HEK293 (cell line): Measurements from ENCODE around the gene MLX.

Source experiments
- HIC1 ChIP-seq: fragments of 450-650 bp; formaldehyde crosslinking; IDR thresholded peaks from 2 replicates; pipeline ENCODE4 v1.5.1; 2016; ENCODE audit warnings: missing biosample characterization, missing genetic modification characterization
- KLF17 ChIP-seq: fragments of 450-650 bp; formaldehyde crosslinking; IDR thresholded peaks from 2 replicates; pipeline ENCODE4 v1.5.1; 2016; ENCODE audit warnings: missing biosample characterization, missing genetic modification characterization
- KLF9 ChIP-seq: fragments of 450-650 bp; formaldehyde crosslinking; IDR thresholded peaks from 2 replicates; pipeline ENCODE4 v1.5.1; 2016; ENCODE audit warnings: missing biosample characterization, missing genetic modification characterization, low read depth
- REST ChIP-seq: fragments of 450-650 bp; formaldehyde crosslinking; IDR thresholded peaks from 2 replicates; pipeline ENCODE4 v1.5.1; 2016; ENCODE audit warnings: missing biosample characterization, missing genetic modification characterization
- SP2 ChIP-seq: fragments of 450-650 bp; formaldehyde crosslinking; IDR thresholded peaks from 2 replicates; pipeline ENCODE4 v1.5.1; 2016; ENCODE audit warnings: missing biosample characterization, missing genetic modification characterization
- ZBTB1 ChIP-seq: fragments of 450-650 bp; formaldehyde crosslinking; IDR thresholded peaks from 2 replicates; pipeline ENCODE4 v1.5.1; 2016; ENCODE audit warnings: missing biosample characterization, missing genetic modification characterization
- ZBTB21 ChIP-seq: fragments of 450-650 bp; formaldehyde crosslinking; IDR thresholded peaks from 2 replicates; pipeline ENCODE4 v1.5.1; 2017; ENCODE audit warnings: missing biosample characterization, missing genetic modification characterization
- ZBTB44 ChIP-seq: fragments of 450-650 bp; IDR thresholded peaks from 2 replicates; pipeline ENCODE4 v1.5.1; 2018; ENCODE audit warnings: missing biosample characterization, mild to moderate bottlenecking, missing genetic modification characterization
- ZFHX2 ChIP-seq: fragments of 450-650 bp; formaldehyde crosslinking; conservative IDR thresholded peaks from 2 replicates; pipeline ENCODE4 v1.5.1; 2016; ENCODE audit warnings: missing biosample characterization, missing genetic modification characterization
- ZNF146 ChIP-seq: fragments of 450-650 bp; formaldehyde crosslinking; IDR thresholded peaks from 2 replicates; pipeline ENCODE4 v1.5.1; 2016; ENCODE audit warnings: missing biosample characterization, missing genetic modification characterization
- ZNF155 ChIP-seq: fragments of 450-650 bp; formaldehyde crosslinking; IDR thresholded peaks from 2 replicates; pipeline ENCODE4 v1.5.1; 2016; ENCODE audit warnings: missing biosample characterization, missing genetic modification characterization
- ZNF157 ChIP-seq: fragments of 450-650 bp; formaldehyde crosslinking; IDR thresholded peaks from 2 replicates; pipeline ENCODE4 v1.5.1; 2016; ENCODE audit warnings: missing biosample characterization, missing genetic modification characterization
- ZNF501 ChIP-seq: fragments of 450-650 bp; formaldehyde crosslinking; IDR thresholded peaks from 2 replicates; pipeline ENCODE4 v1.5.1; 2016; ENCODE audit warnings: missing biosample characterization, missing genetic modification characterization
- ZNF843 ChIP-seq: fragments of 450-650 bp; formaldehyde crosslinking; IDR thresholded peaks from 2 replicates; pipeline ENCODE4 v1.5.1; 2016; ENCODE audit warnings: missing biosample characterization, missing genetic modification characterization
- ZSCAN30 ChIP-seq: fragments of 450-650 bp; IDR thresholded peaks from 2 replicates; pipeline ENCODE4 v1.5.1; 2018; ENCODE audit warnings: missing biosample characterization, mild to moderate bottlenecking, missing genetic modification characterization, moderate library complexity
- ZXDB ChIP-seq: fragments of 450-650 bp; formaldehyde crosslinking; IDR thresholded peaks from 2 replicates; pipeline ENCODE4 v1.5.1; 2016; ENCODE audit warnings: missing biosample characterization, missing genetic modification characterization
- TF ChIP-seq, protein P1 (sequence below): fragments of 450-650 bp; IDR thresholded peaks from 2 replicates; pipeline ENCODE4 v1.5.1; 2018; ENCODE audit warnings: missing biosample characterization, missing genetic modification characterization
- TF ChIP-seq, protein P2 (sequence below): fragments of 450-650 bp; formaldehyde crosslinking; IDR thresholded peaks from 2 replicates; pipeline ENCODE4 v1.5.1; 2017; ENCODE audit warnings: missing biosample characterization, missing genetic modification characterization
- TF ChIP-seq, protein P3 (sequence below): fragments of 450-650 bp; formaldehyde crosslinking; IDR thresholded peaks from 2 replicates; pipeline ENCODE4 v1.5.1; 2016; ENCODE audit warnings: missing biosample characterization, missing genetic modification characterization, borderline replicate concordance

MLX gene

DNA sequence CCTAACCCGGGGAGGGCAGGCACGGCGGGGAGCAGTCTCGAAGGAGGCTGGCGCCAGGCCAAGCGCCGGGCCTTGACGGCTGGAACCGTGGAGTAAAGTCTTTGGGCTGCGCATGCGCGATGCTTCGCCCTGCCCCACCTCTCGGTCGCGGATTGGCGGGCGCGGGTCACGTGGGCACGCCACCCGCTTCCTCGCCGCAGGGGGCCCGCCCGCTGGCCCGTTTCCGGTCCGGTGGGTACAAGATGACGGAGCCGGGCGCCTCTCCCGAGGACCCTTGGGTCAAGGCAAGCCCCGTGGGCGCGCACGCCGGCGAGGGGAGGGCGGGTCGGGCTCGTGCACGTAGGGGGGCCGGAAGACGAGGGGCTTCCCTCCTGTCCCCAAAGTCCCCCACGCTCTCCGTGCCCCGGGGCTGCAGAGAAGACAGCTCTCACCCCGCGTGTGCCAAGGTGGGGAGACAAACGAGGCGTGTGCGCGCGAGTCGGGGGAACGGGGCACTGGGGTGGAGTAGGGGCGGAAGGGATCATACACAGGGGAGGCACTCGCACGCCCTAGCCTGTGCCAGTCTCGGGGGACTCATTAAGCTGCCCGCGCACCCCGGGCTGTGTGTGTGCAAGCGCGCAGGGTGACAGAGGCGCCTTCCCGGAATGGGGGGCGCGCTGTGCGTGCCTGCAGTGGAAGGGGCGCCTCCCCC is at the start of gene MLX (continued):
- TF ChIP-seq ZNF501 (tag by site-specific recombination) (peak; percentile 43; the same call in 1 of the 2 replicates), ZNF843 (peak; percentile 17; the same call in 1 of the 2 replicates), ZNF157 (tag by site-specific recombination) (no peak), ZBTB1 (no peak), ZNF155 (tag by site-specific recombination) (no peak), REST (tag by site-specific recombination) (no peak), HIC1 (tag by site-specific recombination) (peak; percentile 99), SP2 (tag by site-specific recombination) (peak; percentile 83), ZBTB21 (tag by site-specific recombination) (no peak; the same call in 1 of the 2 replicates), ZBTB44 (tag by site-specific recombination) (0 out of 2 replicates have a peak, but pooled peaks have one; percentile 17), KLF9 (tag by site-specific recombination) (peak; percentile 53; the same call in 1 of the 2 replicates), ZSCAN30 (tag by site-specific recombination) (peak; percentile 64), ZXDB (no peak), KLF17 (tag by site-specific recombination) (peak; percentile 98), ZNF146 (tag by site-specific recombination) (peak; percentile 27; the same call in 1 of the 2 replicates), ZFHX2 (tag by site-specific recombination) (peak; percentile 80)
- TF ChIP-seq, protein P1, sequence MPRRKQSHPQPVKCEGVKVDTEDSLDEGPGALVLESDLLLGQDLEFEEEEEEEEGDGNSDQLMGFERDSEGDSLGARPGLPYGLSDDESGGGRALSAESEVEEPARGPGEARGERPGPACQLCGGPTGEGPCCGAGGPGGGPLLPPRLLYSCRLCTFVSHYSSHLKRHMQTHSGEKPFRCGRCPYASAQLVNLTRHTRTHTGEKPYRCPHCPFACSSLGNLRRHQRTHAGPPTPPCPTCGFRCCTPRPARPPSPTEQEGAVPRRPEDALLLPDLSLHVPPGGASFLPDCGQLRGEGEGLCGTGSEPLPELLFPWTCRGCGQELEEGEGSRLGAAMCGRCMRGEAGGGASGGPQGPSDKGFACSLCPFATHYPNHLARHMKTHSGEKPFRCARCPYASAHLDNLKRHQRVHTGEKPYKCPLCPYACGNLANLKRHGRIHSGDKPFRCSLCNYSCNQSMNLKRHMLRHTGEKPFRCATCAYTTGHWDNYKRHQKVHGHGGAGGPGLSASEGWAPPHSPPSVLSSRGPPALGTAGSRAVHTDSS (tag by site-specific recombination): no peak
- TF ChIP-seq, protein P2, sequence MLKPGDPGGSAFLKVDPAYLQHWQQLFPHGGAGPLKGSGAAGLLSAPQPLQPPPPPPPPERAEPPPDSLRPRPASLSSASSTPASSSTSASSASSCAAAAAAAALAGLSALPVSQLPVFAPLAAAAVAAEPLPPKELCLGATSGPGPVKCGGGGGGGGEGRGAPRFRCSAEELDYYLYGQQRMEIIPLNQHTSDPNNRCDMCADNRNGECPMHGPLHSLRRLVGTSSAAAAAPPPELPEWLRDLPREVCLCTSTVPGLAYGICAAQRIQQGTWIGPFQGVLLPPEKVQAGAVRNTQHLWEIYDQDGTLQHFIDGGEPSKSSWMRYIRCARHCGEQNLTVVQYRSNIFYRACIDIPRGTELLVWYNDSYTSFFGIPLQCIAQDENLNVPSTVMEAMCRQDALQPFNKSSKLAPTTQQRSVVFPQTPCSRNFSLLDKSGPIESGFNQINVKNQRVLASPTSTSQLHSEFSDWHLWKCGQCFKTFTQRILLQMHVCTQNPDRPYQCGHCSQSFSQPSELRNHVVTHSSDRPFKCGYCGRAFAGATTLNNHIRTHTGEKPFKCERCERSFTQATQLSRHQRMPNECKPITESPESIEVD: no peak
- TF ChIP-seq, protein P3, sequence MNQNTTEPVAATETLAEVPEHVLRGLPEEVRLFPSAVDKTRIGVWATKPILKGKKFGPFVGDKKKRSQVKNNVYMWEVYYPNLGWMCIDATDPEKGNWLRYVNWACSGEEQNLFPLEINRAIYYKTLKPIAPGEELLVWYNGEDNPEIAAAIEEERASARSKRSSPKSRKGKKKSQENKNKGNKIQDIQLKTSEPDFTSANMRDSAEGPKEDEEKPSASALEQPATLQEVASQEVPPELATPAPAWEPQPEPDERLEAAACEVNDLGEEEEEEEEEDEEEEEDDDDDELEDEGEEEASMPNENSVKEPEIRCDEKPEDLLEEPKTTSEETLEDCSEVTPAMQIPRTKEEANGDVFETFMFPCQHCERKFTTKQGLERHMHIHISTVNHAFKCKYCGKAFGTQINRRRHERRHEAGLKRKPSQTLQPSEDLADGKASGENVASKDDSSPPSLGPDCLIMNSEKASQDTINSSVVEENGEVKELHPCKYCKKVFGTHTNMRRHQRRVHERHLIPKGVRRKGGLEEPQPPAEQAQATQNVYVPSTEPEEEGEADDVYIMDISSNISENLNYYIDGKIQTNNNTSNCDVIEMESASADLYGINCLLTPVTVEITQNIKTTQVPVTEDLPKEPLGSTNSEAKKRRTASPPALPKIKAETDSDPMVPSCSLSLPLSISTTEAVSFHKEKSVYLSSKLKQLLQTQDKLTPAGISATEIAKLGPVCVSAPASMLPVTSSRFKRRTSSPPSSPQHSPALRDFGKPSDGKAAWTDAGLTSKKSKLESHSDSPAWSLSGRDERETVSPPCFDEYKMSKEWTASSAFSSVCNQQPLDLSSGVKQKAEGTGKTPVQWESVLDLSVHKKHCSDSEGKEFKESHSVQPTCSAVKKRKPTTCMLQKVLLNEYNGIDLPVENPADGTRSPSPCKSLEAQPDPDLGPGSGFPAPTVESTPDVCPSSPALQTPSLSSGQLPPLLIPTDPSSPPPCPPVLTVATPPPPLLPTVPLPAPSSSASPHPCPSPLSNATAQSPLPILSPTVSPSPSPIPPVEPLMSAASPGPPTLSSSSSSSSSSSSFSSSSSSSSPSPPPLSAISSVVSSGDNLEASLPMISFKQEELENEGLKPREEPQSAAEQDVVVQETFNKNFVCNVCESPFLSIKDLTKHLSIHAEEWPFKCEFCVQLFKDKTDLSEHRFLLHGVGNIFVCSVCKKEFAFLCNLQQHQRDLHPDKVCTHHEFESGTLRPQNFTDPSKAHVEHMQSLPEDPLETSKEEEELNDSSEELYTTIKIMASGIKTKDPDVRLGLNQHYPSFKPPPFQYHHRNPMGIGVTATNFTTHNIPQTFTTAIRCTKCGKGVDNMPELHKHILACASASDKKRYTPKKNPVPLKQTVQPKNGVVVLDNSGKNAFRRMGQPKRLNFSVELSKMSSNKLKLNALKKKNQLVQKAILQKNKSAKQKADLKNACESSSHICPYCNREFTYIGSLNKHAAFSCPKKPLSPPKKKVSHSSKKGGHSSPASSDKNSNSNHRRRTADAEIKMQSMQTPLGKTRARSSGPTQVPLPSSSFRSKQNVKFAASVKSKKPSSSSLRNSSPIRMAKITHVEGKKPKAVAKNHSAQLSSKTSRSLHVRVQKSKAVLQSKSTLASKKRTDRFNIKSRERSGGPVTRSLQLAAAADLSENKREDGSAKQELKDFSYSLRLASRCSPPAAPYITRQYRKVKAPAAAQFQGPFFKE (tag by site-specific recombination): peak; percentile 95; the same call in 1 of the 2 replicates
